EL (cell line): ENCODE measurements around the gene KDM7A.

Experiments
- DNase-seq: peaks from one replicate; pipeline ENCODE4 v3.0.0-alpha.2; 2016

Gene KDM7A

DNA sequence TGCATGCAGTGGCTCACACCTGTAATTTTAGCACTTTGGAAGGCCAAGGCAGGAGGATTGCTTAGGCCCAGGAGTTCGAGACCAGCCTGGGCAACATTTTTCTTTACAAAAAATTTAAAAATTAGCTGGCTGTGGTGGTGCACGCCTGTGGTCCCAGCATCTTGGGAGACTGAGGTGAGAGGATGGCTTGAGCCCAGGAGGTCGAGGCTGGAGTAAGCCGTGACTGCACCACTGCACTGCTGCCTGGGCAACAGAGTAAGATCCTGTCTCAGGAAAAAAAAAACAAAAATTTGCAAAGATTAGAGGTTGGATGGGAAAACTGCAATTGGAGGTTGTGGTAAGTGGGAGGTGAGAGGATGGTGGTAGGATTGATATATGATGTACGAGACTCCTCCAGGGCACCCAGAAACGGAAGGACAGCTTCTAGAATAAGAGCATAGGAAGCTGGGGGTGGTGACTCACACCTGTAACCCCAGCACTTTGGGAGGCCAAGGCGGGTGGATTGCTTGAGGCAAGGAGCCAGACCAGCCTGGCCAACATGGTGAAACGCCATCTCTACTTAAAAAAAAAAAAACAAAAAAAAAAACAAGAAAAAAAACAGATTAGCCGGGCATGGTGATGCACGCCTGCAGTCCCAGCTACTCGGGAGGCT is 94.9 kb downstream of the KDM7A start:
- DNase-seq, result no peak

DNA sequence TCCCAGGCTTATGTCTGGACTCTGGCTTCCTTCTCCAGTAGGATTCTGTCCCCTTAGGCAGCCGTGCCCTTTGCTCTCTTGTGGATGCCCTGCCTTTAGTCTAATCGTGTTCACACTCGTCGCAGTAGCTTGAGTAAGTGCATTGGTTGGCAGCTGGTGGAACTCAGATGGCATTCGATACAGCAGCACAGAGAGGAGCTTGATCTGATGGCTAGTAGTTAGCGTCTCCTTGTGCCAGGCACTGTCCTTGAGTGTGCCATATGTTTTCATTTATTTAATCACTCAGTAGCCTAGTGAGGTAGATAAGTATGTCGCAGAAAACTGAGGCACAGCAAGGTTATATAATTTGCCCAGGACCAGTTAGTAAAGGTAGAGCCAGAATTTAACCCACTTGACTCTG is 95.9 kb downstream of the KDM7A start:
- DNase-seq, result no peak

DNA sequence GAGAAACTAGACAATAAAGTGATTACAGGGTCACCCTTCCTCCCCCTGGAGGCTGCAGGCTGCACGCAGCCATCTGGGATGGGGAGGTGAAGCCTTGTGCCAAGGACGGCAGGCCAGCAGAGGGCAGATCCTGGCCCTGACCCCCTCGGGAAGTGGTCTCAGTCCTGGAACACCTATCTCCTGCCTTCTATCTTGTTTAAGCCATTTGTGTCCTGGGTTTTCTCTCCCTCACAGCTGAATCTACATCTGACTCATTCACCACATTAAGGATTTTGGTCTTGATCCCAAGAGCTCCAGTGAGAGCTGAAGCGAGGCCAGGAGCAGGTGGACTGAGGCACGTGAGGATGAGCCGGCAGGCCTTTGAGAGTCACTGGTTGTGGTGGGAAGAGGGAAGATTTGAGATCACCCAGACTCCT is 97.7 kb downstream of the KDM7A start:
- peak; percentile 14 for DNase-seq

- no peak for DNase-seq
These were observed 98.4 kb downstream of the KDM7A start for GRCh38 chr7:140078392-140078791.

- DNase-seq, result peak; percentile 35
These were observed 102.0 kb downstream of the KDM7A start for GRCh38 chr7:140074780-140075179.

DNA sequence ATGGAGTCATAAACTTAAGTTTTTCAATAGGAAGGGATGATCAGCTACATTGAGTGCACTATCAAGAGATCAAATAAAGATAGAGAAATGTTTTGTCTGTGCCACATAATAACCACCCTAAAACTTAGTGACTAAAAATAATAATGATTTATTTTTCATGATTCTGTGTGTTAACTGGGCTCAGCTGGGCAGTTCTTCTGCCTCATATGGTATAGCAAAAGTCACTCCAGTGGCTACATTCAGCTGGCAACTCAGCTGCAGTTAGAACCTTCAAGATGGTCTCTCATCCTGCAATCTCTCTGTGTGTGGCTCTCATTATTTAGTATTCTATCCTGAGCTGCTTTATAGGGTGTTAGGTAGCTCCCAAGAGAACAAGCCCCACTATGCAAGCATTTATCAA is 106.2 kb downstream of the KDM7A start:
- no peak for DNase-seq

GRCh38 chr7:140069298-140069949 is 107.4 kb downstream of the KDM7A start:
- no peak for DNase-seq

- no peak for DNase-seq
These were observed 108.8 kb downstream of the KDM7A start for GRCh38 chr7:140068033-140068432.

GRCh38 chr7:140067052-140067451 is 109.7 kb downstream of the KDM7A start:
- DNase-seq, result no peak

DNA sequence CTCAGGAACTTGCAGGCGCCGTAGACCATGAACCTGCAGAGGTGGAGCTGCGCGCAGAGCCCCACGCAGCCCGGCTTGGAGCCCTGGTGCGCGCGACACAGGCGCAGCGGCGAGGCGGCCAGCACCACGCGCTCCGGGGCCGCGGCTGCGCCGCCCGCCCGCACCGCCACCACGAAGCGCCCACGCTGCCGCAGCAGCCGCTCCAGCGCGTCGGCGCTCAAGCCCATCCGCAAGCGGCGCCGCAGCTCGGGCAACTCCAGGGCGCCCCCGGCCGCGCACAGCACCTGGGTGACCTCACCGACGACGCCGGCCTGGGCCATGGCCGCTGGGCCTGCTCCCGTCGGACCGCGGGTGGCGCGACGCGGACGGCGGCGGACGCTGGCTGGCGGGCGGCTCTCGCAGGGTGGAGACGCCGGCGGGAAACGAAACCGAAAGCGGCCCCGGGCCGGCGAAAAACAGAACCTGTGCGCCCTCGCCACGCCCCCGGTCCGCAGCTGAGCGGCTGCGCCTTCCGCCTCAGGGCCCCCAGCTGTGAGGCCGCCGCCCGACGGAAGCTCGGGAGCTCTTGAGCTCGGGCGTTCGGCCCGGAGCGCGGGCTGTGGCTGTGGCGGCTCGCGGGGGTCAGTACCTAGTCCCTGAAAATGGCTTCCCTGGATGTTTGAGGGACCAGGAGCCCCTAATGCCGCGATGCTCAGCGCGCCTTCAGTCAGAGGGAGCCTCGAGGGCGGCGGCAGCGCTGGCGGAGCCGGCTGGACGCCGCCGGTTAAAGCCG is 114.1 kb downstream of the KDM7A start, which contains the start of gene PARP12:
TSS of gene PARP12 (minus strand) at position 424 of the 772 bp plus-strand sequence. CDS start at position 320, 104 bp downstream.
- peak; percentile 85 for DNase-seq

DNA sequence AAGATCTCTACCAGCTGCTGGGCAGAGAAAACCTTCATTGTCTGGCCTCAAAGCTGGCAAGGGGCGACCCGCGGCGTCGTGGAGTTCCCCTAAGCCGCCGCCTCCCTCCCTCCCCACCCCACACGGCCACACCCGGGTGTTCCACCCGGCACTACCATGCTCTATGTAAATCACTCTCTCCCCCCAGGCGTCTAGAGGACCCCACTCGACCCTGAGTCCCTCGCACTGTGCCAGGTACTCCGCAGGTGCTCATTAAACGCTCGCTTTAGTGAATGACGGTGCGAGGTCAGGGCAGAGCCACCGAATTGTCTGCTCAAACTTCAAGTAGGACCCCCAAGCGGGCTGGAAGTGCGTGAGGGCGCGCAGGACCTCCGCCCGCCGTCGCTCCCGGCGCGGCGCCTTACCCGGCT is 114.7 kb downstream of the KDM7A start:
- peak; percentile 33 for DNase-seq

DNA sequence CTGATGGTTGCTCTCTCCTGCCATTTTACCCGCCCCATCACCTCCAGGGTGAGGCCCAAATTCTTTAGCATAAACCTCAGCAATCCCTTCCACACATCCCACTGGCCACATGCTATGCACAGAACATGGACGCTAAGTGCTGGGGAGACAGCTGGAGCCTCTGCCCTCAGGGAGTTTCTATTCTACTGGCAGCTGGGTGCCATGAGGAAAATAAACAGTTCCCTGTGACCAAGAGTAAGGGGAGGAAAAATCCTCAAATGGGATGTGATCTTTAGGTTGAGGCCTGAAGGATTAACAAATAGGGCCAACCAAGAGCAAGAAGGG is 115.2 kb downstream of the KDM7A start:
- peak; percentile 48 for DNase-seq

DNA sequence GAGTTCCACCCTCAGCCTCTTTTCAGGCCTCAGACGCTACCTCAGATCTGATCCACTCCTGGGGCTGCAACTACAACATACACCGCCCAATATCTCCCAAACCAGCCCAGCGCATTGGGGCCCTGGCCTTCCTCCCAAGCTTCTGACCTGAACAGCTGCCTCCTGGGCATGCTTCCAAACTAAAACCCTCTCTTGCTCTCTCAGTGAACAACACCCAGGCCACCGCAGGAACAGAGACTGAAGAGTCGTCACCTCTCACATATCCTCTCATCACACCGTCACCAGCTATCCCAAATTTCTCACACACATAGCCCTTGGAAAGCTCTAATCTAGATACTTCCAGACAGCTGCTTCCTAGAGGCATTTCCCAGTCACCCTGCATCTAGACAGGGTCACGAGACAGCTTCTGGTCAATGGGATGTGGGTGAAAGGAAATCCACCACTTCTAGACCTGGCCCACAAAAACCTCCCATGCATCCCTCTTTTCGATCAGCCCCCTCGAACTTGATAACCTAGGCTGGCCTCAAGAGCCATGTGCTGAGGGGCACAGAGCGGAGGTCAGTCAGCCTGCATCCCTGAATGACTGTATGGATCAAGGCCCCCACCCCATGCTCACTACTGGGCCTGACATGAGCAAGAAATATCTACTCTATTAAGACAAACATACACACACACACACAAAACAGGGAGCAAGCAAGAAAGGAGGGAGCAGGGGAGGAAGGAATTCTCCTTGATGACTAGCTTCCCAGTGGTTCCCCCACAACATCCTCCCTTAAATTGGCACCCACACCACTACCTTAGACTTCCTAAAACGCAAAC is 115.8 kb downstream of the KDM7A start:
- DNase-seq, result peak; percentile 39

GRCh38 chr7:140060243-140060630 is 116.5 kb downstream of the KDM7A start:
- no peak for DNase-seq

DNA sequence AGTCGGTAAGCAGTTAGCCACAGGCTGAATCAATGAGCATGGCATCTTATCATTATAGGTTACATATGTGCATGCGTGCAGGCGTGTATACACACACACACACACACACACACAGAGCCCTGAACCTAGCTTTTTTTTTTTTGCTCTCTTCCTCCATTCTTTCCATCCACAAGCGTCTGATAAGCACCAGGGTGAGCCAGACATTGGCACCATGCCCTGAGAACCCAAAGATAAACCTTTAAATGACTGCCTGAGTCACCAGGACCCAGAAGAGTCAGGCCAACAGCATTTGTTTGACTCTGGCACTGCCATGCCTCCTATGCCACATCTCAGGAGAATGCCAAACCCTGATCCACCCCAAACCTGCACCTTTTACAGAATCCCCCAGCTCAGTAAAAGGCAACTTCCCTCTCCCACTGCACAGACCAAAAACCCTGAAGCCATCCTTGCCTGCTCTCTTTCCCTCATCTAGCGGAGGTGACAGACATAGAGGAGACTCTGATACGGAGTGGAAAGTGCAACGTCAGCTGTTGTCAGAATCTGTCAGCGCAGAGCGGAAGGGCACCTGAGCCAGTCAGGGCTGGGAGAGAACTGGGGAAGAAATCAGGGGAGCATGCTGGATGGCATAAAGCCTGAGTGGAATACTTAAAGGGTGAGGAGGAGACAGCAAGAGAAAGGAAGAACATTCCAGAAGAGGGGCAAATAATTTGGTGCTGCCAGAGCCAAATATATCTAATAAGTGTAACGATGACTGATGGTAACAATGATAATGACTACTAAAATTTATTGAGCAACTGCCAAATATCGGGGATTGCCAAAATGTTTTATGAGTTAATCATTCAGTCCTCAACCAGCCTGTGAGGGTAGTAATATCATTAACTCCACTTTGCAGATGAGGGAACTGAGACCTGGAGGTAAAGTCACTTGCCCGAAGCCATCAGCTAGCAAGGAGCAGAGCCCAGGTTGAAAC is 117.2 kb downstream of the KDM7A start:
- DNase-seq, result peak; percentile 93

DNA sequence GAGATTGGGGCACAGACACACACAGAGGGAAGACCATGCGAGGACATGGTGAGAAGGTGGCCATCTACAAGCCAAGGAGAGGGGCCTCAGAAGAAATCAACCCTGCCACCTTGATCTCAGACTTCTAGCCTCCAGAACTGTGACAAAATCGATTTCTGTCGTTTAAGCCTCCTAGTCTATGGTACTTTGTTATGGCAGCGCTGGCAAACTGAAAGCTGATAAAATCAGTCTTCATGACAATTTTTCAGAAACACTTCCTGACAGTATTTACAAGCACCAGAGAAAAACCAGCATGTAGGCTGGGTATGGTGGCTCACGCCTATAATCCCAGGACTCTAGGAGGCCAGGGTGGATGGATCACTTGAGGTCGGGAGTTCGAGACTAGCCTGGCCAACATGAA is 118.3 kb downstream of the KDM7A start:
- no peak for DNase-seq

DNA sequence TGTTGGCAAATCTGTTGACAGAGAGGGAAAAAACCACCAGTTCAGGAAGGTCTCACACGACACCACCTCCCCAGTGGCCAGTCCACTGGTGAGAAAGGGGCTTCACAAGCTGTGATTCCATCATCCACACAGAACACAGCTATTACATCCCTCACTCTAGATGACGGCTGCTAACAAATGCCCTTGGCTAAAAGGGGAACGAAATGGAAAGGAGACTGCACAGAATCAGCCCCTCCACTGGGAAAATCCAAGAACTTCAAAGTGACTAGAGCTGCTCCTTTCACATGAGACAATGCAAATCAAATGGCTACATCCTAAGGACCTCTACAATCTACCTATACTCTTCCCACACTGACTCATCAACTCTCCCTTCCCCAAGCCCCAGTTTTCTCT is 119.6 kb downstream of the KDM7A start:
- no peak for DNase-seq

DNA sequence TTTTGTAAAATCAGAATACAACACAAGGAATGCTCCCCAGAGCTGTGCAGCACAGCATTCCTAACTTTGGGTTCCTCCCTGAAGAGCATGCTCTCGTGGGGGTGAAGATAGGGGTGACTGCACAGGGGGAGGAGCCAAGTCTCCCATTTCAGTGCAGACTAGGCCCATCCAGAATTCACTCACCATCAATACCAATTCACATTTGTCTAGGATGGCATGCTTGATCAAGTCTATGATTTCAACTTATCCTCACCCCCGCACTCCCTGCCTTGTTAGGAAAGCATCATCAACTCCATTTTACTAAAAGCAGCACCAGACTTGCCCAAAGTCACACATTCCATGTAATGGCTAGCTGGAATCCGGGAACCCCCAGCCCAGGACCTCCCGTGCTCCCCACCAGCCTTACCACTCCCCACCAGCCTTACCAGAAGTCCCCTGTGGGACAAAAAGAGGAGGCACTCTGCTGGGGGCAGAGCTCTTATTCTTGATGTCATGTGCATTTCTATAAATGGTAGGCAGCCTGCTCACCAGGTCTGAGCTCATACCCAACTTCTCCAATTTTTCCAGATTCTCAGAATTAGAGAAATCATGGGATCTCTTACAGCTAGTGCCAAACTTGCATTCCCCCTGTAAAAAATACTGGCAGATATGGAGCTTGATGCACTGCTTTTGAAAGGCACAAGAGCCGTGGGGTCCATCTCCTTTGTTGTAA is 120.2 kb downstream of the KDM7A start:
- DNase-seq, result no peak

GRCh38 chr7:140055833-140056232 is 121.0 kb downstream of the KDM7A start:
- no peak for DNase-seq

- DNase-seq, result no peak
These were observed 122.0 kb downstream of the KDM7A start for GRCh38 chr7:140054751-140055150.

DNA sequence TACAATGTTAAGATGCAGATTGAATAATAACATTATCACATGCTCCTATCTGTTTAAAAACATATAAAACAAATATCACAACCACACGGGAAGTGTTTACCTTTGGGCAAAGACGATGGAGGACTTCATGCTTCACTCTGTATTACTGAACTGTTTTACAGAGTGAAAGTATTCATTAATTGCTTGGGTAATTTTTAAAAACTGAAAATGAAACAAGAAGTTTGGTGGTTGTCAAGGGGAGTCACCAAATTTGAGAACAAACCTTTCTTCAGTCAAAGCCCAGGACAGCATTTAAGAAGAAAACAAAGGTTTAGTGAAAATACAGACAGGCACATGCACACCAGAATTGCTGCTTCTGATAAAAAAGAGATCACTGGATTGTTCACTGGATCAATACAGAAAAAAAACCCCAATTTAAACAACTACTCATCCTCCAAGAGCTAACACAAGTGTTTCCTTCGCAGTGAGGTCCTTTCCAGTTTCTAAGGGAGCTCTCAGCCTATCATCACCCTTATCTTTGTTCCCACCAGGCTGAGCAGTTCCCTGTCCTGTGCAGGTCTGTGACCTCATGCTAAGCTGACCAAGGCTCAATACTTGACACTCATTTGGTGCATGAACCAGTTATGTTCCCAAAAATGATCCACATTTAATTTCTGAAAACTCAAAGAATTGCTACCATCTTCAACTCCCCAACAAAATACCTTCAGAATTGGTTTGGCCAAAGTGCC is 122.8 kb downstream of the KDM7A start:
- no peak for DNase-seq
